GM23338 (cell line): ENCODE measurements around the gene SPTA1. TPM values are rescaled to one million over a fixed set of nuclear protein-coding genes. Genes with fewer than 3 reads are reported as not detected.

Experiments
- ATAC-seq: fragments of 200-7000 bp; cut with Tn5 transposase; 3 replicates; pipeline ENCODE4 v1.9.1; 2020
- DNase-seq: peaks from one replicate; pipeline ENCODE4 v3.0.0-alpha.2; 2015; ENCODE audit warnings: low spot score
- H2AFZ ChIP-seq: fragments of 200-600 bp; sonication (generic); 2 replicates; pipeline ENCODE4 v1.8.0; 2016; ENCODE audit warnings: antibody characterized with exemption, mild to moderate bottlenecking, moderate library complexity
- H3F3A ChIP-seq: fragments of 200-600 bp; sonication (generic); replicated peaks from 2 replicates; pipeline ENCODE4 v1.8.0; 2017; ENCODE audit warnings: antibody characterized with exemption, mixed run types, low read depth
- H3K27ac ChIP-seq: fragments of 200-600 bp; sonication (generic); 2 replicates; pipeline ENCODE4 v1.6.1; 2016; ENCODE audit warnings: low read depth
- H3K27me3 ChIP-seq: fragments of 200-600 bp; sonication (generic); 2 replicates; pipeline ENCODE4 v1.8.0; 2016; ENCODE audit warnings: mild to moderate bottlenecking, mixed run types, moderate library complexity; ENCODE audit not compliant: insufficient read depth
- H3K36me3 ChIP-seq: fragments of 200-600 bp; sonication (generic); 2 replicates; pipeline ENCODE4 v1.8.0; 2016; ENCODE audit warnings: mild to moderate bottlenecking; ENCODE audit not compliant: insufficient read depth
- H3K4me1 ChIP-seq: fragments of 200-600 bp; sonication (generic); 2 replicates; pipeline ENCODE4 v1.8.0; 2016; ENCODE audit warnings: mild to moderate bottlenecking, moderate library complexity; ENCODE audit not compliant: insufficient read depth
- H3K4me2 ChIP-seq: fragments of 200-600 bp; sonication (generic); 2 replicates; pipeline ENCODE4 v1.7.1; 2017; ENCODE audit warnings: mixed run types
- H3K4me3 ChIP-seq: fragments of 200-600 bp; sonication (generic); 2 replicates; pipeline ENCODE4 v1.6.1; 2016; ENCODE audit warnings: mixed run types
- H3K79me2 ChIP-seq: fragments of 200-600 bp; sonication (generic); replicated peaks from 2 replicates; pipeline ENCODE4 v1.8.0; 2017; ENCODE audit warnings: mild to moderate bottlenecking; ENCODE audit not compliant: insufficient read depth
- H3K9me2 ChIP-seq: fragments of 200-600 bp; sonication (generic); 2 replicates; pipeline ENCODE4 v1.8.0; 2017; ENCODE audit not compliant: insufficient read depth
- H4K20me1 ChIP-seq: fragments of 200-600 bp; sonication (generic); replicated peaks from 2 replicates; pipeline ENCODE4 v1.8.0; 2017; ENCODE audit warnings: mild to moderate bottlenecking; ENCODE audit not compliant: insufficient read depth
- H3K27ac Mint-ChIP-seq: 2 replicates; pipeline ENCODE4 v1.8.0; 2020; ENCODE audit warnings: inconsistent platforms, mild to moderate bottlenecking, moderate library complexity, mixed read lengths
- H3K27me3 Mint-ChIP-seq: 3 replicates; pipeline ENCODE4 v1.8.0; 2022; ENCODE audit warnings: low read depth, mild to moderate bottlenecking, moderate library complexity, mixed read lengths, inconsistent platforms; ENCODE audit not compliant: insufficient read depth, poor library complexity
- H3K36me3 Mint-ChIP-seq: 3 replicates; pipeline ENCODE4 v1.8.0; 2021; ENCODE audit warnings: low read depth, mild to moderate bottlenecking, inconsistent platforms, moderate library complexity, mixed read lengths
- H3K4me1 Mint-ChIP-seq: 3 replicates; pipeline ENCODE4 v1.8.0; 2020; ENCODE audit warnings: mild to moderate bottlenecking, inconsistent platforms, mixed read lengths
- H3K4me3 Mint-ChIP-seq: 3 replicates; pipeline ENCODE4 v1.8.0; 2021; ENCODE audit warnings: moderate library complexity, mild to moderate bottlenecking, inconsistent platforms, mixed read lengths
- H3K9me3 Mint-ChIP-seq: 3 replicates; pipeline ENCODE4 v1.8.0; 2020; ENCODE audit warnings: moderate library complexity, mild to moderate bottlenecking, inconsistent platforms, mixed read lengths
- CREB1 ChIP-seq: fragments of 250-450 bp; sonication (Bioruptor Pico); IDR thresholded peaks from 2 replicates; pipeline ENCODE4 v1.5.0; 2020; ENCODE audit warnings: low read depth, mild to moderate bottlenecking, moderate library complexity
- ETS1 ChIP-seq: IDR thresholded peaks from 2 replicates; pipeline ENCODE4 v1.6.1; 2016; ENCODE audit warnings: antibody characterized with exemption
- EZH2 ChIP-seq: fragments of 200-600 bp; sonication (generic); IDR thresholded peaks from one replicate; pipeline ENCODE4 v1.8.0; 2017; ENCODE audit warnings: antibody characterized with exemption, mild to moderate bottlenecking, low read depth; ENCODE audit not compliant: unreplicated experiment
- EZH2phosphoT487 ChIP-seq: fragments of 200-600 bp; sonication (generic); IDR thresholded peaks from one replicate; pipeline ENCODE4 v1.8.1; 2018; ENCODE audit warnings: antibody characterized with exemption; ENCODE audit not compliant: unreplicated experiment
- JUNB ChIP-seq: IDR thresholded peaks from one replicate; pipeline ENCODE4 v1.6.1; 2016; ENCODE audit warnings: antibody characterized with exemption; ENCODE audit not compliant: unreplicated experiment
- NANOG ChIP-seq: IDR thresholded peaks from 2 replicates; pipeline ENCODE4 v1.6.1; 2016; ENCODE audit warnings: antibody characterized with exemption, borderline replicate concordance
- POLR2AphosphoS5 ChIP-seq: IDR thresholded peaks from 2 replicates; pipeline ENCODE4 v1.6.1; 2016; ENCODE audit warnings: antibody characterized with exemption, low read depth
- REST ChIP-seq: IDR thresholded peaks from one replicate; pipeline ENCODE4 v1.6.1; 2018; ENCODE audit warnings: antibody characterized with exemption; ENCODE audit not compliant: unreplicated experiment
- STAT1 ChIP-seq: IDR thresholded peaks from one replicate; pipeline ENCODE4 v1.6.1; 2016; ENCODE audit warnings: antibody characterized with exemption; ENCODE audit not compliant: unreplicated experiment
- ZNF114 ChIP-seq: fragments of 250-450 bp; sonication (Bioruptor Pico); IDR thresholded peaks from 2 replicates; pipeline ENCODE4 v1.5.0; 2020; ENCODE audit warnings: mild to moderate bottlenecking, moderate library complexity
- ZNF331 ChIP-seq: fragments of 250-450 bp; sonication (Bioruptor Pico); IDR thresholded peaks from 2 replicates; pipeline ENCODE4 v1.5.0; 2020; ENCODE audit warnings: low read depth, mild to moderate bottlenecking, moderate library complexity
- polyA plus RNA-seq: library from polyadenylated mRNA; unstranded; fragments of >200 nt; fragmentation: Nextera tagmentation; extraction: Ambion mirVana; gene quantifications from 2 replicates; pipeline ENCODE4 v1.2.1, GENCODE V29; 2016
- total RNA-seq: library from RNA; depleted of rRNA; stranded (reverse); fragments of >200 nt; shearing (Covaris generic); gene quantifications from 2 replicates; pipeline ENCODE4 v1.2.3, GENCODE V29; 2014; rRNA removed
- TF ChIP-seq, protein P1 (sequence below), 2 experiments: fragments of 200-600 bp in 1 of 2; sonication (generic) in 1 of 2; conservative IDR thresholded peaks; 2 replicates each; pipeline versions ENCODE4 v1.5.1 to v1.6.1; 2016 to 2017; ENCODE audit warnings: antibody characterized with exemption in 2 of 2, low read depth in 2 of 2, mild to moderate bottlenecking in 2 of 2, moderate library complexity in 1 of 2

The SPTA1 gene
- total and polyA plus RNA-seq, 2 experiments from 2014 or later: not detected

DNA sequence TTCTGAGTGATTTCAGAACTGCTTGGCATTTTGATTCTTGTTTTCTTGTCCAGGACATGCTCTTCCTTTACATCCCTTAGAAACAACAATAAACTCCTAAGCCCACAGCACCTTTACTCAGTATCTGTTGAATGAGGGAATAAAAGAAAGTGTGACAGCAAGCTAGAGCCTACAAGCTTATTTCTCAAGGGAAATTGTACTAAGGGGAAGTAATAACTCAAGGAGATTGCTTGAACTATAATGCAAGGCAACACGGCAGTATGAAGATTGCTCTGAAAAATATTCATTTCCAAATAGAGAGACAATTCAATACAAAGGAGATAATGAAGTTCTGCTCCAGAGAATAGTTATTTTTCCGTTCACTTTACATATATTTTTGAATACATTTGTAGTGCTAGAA is 122.7 kb downstream of the SPTA1 start:
- DNase-seq (no peak), ATAC-seq (no peak)
- no peak overlapping the region for H3K27ac Mint-ChIP-seq
- H3K4me1 ChIP-seq: no peaks in the 10 kb centered on the region
- H3K4me2 ChIP-seq: no peak overlapping the region
- H3K36me3 ChIP-seq: no peaks in the 10 kb centered on the region
- H3K4me3 Mint-ChIP-seq: no peak overlapping the region
- H3K9me3 Mint-ChIP-seq: no peaks in the 10 kb centered on the region
- TF ChIP-seq NANOG (no peak), CREB1 (CRISPR knock-in tag) (no peak), EZH2phosphoT487 (no peak), JUNB (no peak), REST (no peak), POLR2AphosphoS5 (no peak), EZH2 (no peak), ZNF331 (CRISPR knock-in tag) (no peak), STAT1 (no peak), ETS1 (no peak), ZNF114 (CRISPR knock-in tag) (no peak)
- TF ChIP-seq, protein P1, sequence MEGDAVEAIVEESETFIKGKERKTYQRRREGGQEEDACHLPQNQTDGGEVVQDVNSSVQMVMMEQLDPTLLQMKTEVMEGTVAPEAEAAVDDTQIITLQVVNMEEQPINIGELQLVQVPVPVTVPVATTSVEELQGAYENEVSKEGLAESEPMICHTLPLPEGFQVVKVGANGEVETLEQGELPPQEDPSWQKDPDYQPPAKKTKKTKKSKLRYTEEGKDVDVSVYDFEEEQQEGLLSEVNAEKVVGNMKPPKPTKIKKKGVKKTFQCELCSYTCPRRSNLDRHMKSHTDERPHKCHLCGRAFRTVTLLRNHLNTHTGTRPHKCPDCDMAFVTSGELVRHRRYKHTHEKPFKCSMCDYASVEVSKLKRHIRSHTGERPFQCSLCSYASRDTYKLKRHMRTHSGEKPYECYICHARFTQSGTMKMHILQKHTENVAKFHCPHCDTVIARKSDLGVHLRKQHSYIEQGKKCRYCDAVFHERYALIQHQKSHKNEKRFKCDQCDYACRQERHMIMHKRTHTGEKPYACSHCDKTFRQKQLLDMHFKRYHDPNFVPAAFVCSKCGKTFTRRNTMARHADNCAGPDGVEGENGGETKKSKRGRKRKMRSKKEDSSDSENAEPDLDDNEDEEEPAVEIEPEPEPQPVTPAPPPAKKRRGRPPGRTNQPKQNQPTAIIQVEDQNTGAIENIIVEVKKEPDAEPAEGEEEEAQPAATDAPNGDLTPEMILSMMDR (conservative IDR thresholded peaks at IDR 0.05; ENCODE audit: low read depth in 2 of 2): no peak
- H3F3A ChIP-seq: no peaks in the 10 kb centered on the region
- H3K27ac ChIP-seq: no peak overlapping the region
- no peak overlapping the region for H3K4me3 ChIP-seq
- peaks cover 2% of the 10 kb centered on the region for H3K27me3 Mint-ChIP-seq
- no peaks in the 10 kb centered on the region for H3K4me1 Mint-ChIP-seq
- peaks cover 9% of the 10 kb centered on the region; the same call in 1 of the 2 replicates for H3K9me2 ChIP-seq
- H3K79me2 ChIP-seq: no peaks in the 10 kb centered on the region
- no peaks in the 10 kb centered on the region for H4K20me1 ChIP-seq
- no peaks in the 10 kb centered on the region for H3K36me3 Mint-ChIP-seq
- no peak overlapping the region for H2AFZ ChIP-seq
- no peaks in the 10 kb centered on the region for H3K27me3 ChIP-seq

Other genes with a start within 250 kb of the SPTA1 start
- not detected in 2 replicates for gene OR10K1, start 224.9 kb downstream of the SPTA1 start, total RNA-seq
- gene OR10K1, start 224.9 kb downstream of the SPTA1 start, polyA plus RNA-seq: not detected in 2 replicates
- gene OR10R2, start 214.5 kb downstream of the SPTA1 start, total RNA-seq: not detected in 2 replicates
- gene OR10R2, start 214.5 kb downstream of the SPTA1 start, polyA plus RNA-seq: not detected in 2 replicates
- not detected in 2 replicates for gene OR6Y1, start 132.3 kb downstream of the SPTA1 start, total RNA-seq
- not detected in 2 replicates for gene OR6Y1, start 132.3 kb downstream of the SPTA1 start, polyA plus RNA-seq
- not detected in 2 replicates for gene OR6P1, start 116.1 kb downstream of the SPTA1 start, total RNA-seq
- gene OR6P1, start 116.1 kb downstream of the SPTA1 start, polyA plus RNA-seq: not detected in 2 replicates
- not detected in 2 replicates for gene OR10X1, start 106.8 kb downstream of the SPTA1 start, total RNA-seq
- gene OR10X1, start 106.8 kb downstream of the SPTA1 start, polyA plus RNA-seq: not detected in 2 replicates
- gene OR10Z1, start 81.4 kb downstream of the SPTA1 start, total RNA-seq: not detected in 2 replicates
- not detected in 2 replicates for gene OR10Z1, start 81.4 kb downstream of the SPTA1 start, polyA plus RNA-seq
- not detected in 2 replicates for gene OR6K2, start 13.9 kb upstream of the SPTA1 start, total RNA-seq
- gene OR6K2, start 13.9 kb upstream of the SPTA1 start, polyA plus RNA-seq: not detected in 2 replicates
- gene OR6K3, start 34.0 kb upstream of the SPTA1 start, total RNA-seq: not detected in 2 replicates
- gene OR6K3, start 34.0 kb upstream of the SPTA1 start, polyA plus RNA-seq: not detected in 2 replicates
- gene OR6K6, start 68.0 kb upstream of the SPTA1 start, total RNA-seq: not detected in 2 replicates
- not detected in 2 replicates for gene OR6K6, start 68.0 kb upstream of the SPTA1 start, polyA plus RNA-seq
- gene OR6N1, start 85.5 kb upstream of the SPTA1 start, total RNA-seq: not detected in 2 replicates
- not detected in 2 replicates for gene OR6N1, start 85.5 kb upstream of the SPTA1 start, polyA plus RNA-seq
- not detected in 2 replicates for gene OR6N2, start 94.5 kb upstream of the SPTA1 start, total RNA-seq
- not detected in 2 replicates for gene OR6N2, start 94.5 kb upstream of the SPTA1 start, polyA plus RNA-seq
- gene MNDA, start 144.6 kb upstream of the SPTA1 start, total RNA-seq: not detected in 2 replicates
- not detected in 2 replicates for gene MNDA, start 144.6 kb upstream of the SPTA1 start, polyA plus RNA-seq
- not detected in 2 replicates for gene PYHIN1, start 244.8 kb upstream of the SPTA1 start, total RNA-seq
- gene PYHIN1, start 244.8 kb upstream of the SPTA1 start, polyA plus RNA-seq: not detected in 2 replicates